Stimulated activated CD4-positive, alpha-beta T cell treated with anti-CD3 and anti-CD28 coated beads, Interleukin-4, amount 100 ng/mL, for 4 hours (primary cell): ENCODE results near the gene KAZALD1.
A peak's percentile ranks its signal among the peaks of the same experiment; 100 is the strongest.

Experiments
- DNase-seq, 2 experiments: peaks; one replicate each; pipeline ENCODE4 v3.0.0-alpha.2; 2020

Gene KAZALD1

DNA sequence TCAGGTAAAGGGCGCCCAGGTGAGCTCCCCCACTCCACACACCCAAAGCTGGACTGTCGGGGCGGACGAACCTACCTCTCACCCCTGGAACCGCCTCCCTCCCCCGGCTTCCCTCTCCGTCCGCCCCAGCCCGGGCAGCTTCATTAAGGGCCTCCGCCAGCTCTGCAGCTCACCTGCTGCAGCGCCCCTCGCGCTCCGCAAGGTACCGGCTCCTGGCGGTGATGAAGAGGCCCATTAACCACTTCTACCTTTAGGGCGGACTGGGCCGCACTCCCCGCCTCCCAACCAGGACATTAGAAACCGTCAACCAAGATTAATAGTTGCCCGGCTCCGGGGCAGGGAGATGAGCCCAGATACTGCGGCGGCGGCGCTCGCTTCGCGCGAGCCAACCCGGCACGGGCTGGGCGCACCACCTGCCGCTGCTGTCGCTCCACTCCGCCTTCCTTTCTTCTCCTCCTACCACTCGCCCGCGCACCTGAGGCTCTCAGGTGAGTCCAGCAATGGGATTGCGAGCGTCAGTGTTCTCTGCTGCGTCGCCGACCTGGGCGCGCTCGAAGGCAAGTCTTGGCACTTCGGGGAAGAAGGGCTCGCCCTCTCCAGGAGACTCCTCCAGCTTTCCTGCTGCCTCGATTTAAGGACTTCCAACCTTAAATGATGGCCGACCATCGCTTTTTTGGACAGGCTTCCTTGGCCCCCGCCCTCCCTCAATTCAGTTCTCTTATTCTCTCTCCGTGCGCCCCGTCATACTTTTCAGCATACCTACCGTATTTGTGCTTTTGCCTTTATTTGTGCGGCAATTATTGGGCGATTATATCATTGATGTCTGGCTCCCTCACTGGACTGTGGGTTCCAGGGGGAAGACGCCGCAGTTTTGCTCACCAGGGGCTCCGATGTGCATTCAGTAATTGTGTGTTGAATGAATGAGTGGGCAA is 13.6 kb upstream of the KAZALD1 start:
- no peak for DNase-seq

DNA sequence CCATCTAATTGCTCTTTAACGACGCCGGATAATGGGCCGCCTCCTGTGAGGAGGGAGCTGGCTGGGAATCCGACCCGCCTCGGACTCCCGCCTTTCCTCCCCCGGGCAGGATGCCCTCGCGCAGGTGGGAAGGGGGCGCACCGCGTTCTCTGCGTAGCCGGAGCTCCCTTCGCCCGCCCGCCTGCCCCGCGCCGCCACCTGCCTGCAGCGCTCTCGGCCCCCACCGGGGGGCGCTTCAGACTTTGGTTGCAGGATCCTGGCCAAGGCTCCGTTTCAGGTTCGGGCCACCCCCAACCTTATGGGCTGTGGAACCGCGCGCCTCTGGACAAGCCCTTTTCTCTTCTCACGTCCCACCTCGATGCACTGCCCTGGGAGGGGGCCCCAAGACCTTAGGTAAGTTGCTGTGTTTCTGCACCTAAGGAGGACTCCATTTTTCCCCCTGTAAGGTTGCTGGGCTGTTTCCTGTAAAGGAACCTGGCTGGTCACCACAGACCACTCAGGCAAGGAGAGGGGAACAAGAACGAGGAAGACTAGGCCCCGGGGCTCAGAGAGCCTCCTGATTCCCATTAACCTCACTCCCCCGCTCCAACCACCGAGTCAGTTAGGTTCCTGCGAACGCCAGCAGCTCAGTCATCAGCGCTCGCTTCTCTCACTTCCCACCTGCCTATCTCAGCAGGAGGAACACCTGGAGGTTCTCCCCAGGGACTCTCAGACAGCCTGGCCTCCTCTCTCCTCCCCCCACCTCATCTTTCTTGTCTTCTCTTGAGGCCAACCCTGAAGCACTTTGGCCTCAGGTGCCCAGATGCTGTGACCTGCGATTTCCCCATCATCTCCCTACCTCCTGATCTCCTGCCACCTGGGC is 11.3 kb upstream of the KAZALD1 start:
- peak; percentile 66 to 74 for DNase-seq

DNA sequence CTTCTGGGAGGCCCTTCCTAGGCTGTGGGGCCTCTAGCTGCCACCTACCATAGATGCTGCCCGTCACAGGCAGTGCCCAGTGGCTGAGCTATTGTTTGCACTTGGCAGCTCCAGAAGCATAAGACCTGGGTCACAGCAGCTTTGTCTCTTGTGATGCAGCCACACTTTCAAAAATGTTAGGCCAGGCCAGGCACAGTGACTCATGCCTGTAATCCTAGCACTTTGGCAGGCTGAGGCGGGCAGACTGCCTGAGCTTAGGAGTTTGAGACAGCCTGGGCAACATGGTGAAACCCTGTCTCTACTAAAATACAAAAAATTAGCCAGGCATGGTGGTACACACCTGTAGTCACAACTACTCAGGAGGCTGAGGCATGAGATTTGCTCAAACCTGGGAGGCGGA is 9.5 kb upstream of the KAZALD1 start:
- DNase-seq: no peak

DNA sequence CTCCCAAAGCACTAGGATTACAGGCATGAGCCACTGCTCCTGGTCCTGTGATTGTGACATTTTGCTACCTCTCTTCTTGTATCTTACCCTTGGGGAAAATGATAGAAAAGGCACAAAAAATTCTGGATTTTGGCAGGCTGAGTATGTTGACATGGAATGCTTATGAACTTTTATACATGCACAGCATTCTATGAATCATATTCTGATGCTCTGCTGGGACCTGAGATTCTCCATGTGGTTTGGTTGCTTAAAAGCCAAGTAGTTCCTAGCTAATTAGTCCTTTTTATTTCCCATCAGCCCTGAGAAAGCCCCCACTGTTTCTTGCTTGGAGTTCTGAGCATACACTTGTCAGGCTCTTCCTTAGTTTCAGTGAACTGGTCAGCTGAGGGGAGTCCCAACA is 8.3 kb upstream of the KAZALD1 start:
- DNase-seq: no peak

DNA sequence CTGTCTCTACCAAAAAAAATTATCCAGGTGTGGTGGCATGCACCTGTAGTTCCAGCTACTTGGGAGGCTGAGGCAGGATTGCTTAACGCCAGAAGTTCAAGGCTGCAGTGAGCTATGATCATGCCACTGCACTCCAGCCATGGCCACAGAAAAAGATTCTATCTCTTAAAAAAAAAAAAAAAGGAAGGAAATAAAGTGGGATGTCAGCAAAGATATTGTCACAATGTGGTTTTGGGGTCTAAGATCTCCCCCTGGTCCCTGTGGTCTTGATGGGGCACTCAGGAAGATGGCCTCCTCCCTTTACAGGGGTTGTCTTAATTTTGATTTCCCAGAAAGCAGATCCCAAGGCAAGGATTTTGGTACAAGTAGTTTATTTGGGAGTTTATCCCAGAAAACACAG is 7.4 kb upstream of the KAZALD1 start:
- DNase-seq: no peak

DNA sequence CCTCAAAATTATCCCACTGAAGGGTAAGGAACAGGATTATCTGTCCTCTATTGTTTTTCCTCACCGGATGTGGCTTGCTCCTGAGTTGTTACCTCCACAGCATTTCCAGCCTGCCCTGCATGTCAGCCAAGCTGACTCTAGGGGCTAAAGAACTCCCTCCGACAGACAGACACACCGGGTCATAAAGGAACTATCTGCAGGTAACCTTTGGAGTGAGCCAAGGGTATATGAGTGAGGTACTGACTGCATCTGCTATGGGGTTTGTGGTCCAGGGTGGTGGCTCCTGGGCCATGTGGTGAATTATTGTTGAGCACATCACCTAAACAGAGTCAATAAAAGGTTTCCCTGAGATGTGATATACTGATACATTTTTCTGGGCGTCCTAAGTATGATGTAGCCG is 6.9 kb upstream of the KAZALD1 start:
- no peak for DNase-seq

DNA sequence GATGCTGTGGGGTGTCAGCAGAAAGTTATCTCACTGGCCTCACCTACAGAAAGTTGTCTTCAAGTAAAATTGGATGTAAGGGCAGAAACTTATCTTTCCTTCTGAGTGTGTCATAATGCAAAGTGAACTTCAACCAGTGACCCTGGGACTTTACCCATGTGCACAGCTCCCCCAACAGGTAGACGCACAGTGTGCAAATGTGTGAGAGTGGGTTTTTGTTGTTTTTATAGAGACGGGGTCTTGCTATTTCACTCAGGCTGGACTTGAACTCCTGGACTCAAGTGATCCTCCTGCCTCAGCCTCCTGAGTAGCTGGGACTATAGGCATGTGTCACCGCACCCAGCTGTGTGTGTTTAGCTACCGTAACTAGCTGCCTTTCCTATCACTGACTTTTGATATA is 6.4 kb upstream of the KAZALD1 start:
- no peak for DNase-seq

DNA sequence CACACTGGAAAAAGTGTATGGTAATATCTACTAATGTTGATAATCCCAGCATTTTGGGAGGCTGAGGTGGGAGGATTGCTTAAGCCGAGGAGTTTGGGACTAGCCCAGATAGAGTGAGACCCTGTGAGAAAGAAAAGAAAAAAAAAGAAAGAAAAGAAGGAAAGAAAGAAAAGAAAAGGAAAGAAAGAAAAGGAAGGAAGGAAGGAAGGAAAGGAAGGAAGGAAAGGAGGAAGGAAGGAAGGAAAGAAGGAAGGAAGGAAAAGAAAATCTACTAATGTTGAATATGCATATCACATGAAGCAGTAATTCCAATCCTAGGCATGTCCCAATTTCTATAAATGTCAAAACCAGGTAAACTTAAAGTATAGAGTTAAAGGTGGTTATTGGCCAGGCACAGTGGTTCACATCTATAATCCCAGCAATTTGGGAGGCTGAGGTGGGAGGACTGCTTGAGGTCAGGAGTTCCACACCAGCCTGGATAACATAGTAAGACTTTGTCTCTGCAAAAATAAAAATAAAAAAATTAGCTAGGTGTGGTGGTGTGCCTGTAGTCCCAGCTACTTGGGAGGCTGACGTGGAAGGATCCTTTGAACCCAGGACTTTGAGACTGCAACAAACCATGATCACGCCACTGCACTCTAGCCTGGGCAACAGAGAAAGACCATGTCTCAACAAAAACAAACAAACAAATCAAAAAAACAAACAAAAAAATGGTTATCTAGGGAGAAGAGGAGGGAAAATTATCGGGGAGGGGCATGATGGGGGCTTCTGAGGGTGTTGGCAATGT is 5.2 kb upstream of the KAZALD1 start:
- DNase-seq: no peak

DNA sequence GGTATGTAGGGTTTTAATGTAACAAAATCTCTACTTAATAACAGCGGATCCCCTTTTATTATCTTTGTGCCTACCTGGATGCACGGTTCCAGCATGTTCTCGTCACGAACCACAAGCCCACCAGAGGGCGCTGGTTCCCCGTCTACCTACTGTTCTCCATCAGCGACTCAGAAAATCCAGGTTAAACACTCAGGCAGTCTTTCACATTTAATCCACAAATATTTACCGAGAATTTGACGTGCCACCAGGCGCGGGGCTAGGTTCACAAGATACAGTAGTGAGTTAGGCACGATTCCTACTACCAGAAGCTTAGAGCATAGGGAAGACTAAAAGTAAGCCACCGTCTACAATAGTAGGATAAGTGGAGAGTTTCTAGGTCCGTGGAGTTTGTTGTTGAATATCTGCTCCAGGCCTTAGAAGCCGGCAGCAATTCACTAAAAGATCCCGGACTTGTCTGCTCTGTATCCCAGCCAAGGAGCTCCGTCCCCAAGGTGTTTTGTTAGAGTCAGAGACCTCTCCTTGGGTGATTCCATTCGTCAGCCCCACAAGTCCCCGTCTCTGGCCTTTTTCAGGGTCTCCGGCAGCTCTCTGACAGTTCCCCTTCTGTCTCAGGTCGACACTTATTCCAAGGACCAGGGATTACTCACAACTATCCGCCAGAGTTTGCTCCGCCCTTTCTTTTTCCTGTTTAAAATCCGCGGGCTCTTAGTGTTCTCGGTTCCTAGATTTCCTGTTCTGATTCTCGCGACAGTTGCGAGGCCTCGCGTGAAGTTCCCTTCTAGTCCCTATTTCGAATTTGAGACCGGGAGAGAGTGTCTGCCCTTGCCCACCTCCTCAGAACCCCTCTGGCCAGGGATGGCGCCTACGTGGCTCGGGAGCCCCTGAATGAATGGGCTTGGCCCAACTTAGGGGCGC is 1.5 kb upstream of the KAZALD1 start:
- peak; percentile 83 to 90 for DNase-seq

DNA sequence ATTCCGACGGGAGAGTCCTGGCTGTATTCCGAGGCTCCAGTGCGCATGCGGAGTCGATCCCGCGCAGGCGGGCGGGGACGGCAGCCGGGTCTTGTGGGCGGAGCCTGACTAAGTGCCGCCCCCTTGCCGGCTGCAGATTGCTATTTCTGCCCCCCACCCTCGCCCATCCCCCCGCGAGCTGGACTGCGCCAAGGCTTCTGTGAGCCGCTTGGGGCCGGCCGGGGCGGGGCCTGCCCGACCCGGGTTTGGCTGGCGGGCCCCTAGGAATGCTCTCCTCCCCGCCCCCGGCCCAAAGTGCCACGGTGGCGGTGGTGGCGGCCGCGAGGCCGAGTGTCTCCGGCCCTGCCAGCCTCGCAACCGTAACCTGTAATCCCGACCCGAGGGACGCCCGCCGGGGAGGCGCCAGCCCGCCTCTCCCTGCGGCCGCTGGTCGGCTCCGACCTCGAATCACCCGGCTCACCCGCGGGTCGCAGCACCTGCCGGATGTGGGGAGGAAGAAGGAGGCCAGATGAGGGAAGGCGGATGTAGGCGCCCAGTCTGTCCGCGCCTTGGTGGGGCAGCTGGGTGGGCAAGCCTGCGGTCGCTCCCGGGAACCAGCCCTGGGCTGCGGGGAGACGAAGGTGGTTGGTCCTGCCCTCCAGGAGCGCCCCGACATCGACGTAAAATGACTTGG is 702 bp upstream of the KAZALD1 start:
- DNase-seq: peak; percentile 86 to 93

DNA sequence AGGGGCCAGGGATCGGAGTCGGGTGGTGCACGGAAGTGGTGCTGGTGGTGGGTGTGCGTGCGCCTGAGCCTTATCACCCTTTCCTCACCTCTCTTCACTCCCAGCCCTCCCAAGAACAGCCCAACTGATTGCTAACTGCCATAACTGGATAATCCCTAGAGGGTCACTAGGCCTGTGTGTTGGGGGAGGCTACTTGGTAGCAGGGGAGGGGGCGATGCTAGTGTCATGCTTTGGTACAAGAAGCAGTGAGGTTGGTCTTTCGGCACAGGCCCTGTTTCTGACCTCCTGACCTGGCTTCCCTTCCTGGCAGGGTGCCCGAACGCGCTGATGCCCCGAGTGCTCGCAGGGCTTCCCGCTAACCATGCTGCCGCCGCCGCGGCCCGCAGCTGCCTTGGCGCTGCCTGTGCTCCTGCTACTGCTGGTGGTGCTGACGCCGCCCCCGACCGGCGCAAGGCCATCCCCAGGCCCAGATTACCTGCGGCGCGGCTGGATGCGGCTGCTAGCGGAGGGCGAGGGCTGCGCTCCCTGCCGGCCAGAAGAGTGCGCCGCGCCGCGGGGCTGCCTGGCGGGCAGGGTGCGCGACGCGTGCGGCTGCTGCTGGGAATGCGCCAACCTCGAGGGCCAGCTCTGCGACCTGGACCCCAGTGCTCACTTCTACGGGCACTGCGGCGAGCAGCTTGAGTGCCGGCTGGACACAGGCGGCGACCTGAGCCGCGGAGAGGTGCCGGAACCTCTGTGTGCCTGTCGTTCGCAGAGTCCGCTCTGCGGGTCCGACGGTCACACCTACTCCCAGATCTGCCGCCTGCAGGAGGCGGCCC is 652 bp downstream of the KAZALD1 start:
- DNase-seq: peak; percentile 21 to 65

DNA sequence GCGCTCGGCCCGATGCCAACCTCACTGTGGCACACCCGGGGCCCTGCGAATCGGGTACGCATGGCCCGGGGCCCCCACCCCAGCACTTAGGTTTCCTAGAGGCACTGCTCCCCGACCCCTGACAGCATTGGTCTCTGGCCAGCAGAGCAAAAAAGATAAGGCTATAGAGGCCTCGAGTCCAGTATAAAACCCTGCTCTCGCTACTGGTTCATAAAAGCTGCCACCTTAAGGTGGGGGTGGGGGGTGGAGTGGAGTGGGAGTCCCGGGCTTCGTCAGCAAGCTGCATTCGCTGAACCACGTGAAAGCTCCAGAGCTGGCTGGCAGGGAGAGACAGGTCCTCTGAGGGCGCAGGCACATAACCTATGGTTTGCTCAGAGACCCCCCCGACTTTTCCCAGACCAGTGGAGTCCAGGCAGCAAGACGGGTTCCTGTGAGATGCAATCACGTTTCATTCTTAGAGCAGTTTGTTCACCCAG is 1.3 kb downstream of the KAZALD1 start:
- peak in 1 of 2 experiments; percentile 20 for DNase-seq

DNA sequence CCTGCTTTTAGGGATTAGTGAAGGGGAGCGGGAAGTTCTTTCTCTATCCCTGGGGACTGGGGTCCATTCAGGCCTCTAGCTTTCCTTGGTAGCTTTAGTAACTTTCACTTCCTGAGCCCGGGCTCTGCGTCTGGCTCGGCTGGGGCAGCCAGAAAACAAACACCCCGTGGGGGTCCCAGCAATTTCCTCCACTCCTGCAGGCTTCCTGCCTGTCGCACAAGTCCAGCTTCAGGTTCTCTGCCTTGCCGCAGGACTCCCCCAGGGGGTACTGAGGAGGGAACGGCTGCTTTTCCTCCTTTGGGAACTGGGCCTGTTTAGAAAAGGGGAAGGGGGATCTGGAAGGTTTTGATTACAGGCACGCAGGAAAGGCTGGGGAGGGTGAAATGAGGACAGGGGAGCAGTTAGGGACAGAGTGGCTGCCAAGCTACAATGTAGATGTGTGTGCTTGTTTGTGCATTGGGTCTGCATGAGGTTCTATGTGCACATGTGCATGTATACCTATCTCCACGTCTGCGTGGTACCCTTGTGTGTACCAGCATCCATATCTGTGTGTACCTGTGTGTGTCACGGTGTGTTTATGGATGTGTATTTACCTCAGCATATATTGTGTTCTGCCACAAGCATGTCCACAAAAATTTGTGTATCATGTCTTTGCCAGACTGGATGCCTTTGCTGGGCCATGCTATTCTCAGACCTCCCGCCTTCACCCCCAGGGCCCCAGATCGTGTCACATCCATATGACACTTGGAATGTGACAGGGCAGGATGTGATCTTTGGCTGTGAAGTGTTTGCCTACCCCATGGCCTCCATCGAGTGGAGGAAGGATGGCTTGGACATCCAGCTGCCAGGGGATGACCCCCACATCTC is 2.0 kb downstream of the KAZALD1 start:
- DNase-seq: no peak

DNA sequence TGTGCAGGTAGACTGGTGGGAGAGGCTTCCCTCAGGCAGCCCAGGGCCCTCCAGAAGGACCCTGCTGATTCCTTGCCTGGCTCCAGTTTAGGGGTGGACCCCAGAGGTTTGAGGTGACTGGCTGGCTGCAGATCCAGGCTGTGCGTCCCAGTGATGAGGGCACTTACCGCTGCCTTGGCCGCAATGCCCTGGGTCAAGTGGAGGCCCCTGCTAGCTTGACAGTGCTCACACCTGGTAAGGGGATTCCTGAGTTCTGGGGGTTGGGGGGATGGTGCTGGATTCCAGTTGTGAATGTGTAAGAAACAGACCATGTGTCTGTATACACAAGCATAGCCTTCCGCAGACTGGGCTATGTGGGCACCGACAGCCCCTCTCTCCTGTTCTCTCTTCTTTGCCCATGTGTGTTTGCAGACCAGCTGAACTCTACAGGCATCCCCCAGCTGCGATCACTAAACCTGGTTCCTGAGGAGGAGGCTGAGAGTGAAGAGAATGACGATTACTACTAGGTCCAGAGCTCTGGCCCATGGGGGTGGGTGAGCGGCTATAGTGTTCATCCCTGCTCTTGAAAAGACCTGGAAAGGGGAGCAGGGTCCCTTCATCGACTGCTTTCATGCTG is 2.7 kb downstream of the KAZALD1 start:
- no peak for DNase-seq

DNA sequence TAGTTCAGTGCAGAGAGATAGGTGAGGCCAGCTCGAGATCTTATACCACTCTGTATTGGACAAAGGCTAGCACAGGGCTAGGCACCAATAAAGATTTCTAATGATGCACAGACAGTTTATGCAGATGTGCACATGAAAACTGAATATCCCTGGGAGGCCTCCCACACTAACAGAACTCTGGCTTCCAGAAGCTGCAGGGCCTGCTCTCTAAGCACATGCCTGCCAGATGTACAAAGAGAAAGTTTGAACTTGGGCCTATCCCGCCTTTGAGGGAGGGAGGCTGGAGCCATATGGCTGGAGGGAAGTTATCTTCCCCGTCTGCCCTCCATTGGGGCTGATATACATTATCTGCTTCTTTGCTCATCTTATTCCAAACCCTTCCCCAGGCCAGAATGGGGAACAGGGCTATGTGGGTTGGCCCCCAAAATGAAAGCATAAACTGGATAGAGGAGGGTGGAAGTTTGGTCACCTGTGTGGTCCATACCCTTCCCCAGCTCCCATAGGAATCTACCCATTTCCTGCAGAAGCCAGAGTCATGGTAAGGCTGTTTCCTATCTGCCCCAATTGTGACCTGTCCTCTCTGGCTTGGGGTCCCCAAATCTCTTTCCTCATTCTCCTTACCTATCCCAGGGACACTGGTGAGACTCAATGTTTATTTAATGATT is 3.8 kb downstream of the KAZALD1 start:
- no peak for DNase-seq

DNA sequence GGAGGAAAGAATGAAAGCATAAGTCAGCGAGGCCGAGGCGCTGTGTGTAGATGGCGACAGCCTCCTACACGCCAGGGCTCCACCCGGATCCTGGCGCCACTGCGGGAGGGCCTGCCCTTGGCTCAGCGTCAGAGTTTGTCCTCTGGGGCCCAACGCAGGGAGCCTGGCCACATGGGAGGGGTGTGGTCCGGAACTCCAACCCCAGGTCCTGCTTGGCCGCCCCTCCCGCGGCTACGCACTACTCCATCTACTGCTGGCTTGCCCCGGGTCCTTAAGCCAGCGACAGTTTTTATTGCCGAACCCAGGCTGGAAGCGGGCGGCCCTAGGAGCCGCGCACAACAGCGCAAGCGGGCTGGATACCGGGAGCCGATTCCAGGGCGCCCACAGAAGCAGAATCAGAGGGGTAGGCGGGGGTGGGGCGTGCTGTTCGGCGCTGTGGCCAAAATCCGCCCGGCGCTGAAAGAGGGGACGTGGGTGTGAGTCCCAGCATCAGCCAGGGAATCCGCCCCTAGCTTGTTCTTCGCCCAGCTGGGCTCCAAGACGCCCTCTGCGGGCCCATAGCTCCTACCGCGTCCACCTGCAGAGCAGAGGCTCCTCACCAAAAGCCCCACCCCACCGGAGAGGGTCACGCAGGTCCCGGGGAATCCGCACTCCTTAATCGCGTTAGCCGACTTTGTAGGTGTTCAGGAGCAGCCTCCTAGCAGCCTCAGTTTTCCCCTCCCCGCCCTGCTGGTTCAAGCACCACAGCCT is 4.5 kb downstream of the KAZALD1 start:
- peak; percentile 32 to 35 for DNase-seq

DNA sequence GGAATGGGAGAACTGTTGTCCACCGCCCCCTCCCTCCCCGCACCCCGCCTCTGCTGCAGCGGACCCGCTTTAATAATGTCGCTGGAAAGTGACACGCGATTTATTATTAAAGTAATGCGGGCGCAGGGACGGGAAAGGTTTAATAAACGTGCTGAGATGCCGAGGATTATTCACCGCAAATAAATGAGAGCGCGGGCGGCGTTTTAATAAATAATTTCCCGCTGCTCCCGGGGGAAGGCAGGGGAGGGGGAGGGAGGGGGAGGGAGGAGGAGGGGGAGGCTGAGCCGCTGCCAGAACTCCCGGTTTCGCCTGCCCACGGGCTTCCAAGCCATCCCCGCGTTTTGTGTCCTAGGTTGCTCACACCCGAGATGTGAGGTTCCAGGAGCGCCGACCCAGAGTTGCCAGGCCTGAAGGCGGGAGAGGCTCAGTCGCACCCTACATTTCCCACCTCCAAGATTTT is 5.1 kb downstream of the KAZALD1 start:
- DNase-seq: no peak
